HL-60 (cell line): ENCODE results near the gene PCTP.

Source experiments
- DNase-seq, 2 experiments: peaks; one replicate each; pipeline ENCODE4 v3.0.0-alpha.2; 2010 to 2020; ENCODE audit warnings: low read depth in 1 of 2, low spot score in 1 of 2
- H3K27ac ChIP-seq: fragments of 250-450 bp; sonication (Bioruptor Pico); replicated peaks from 2 replicates; pipeline ENCODE4 v1.5.1; 2020; ENCODE audit warnings: mild to moderate bottlenecking, moderate library complexity
- H3K27me3 ChIP-seq: fragments of 250-450 bp; sonication (Bioruptor Pico); 2 replicates; pipeline ENCODE4 v1.5.1; 2021; ENCODE audit warnings: mild to moderate bottlenecking, moderate library complexity; ENCODE audit not compliant: insufficient read depth, poor library complexity, severe bottlenecking
- H3K4me3 ChIP-seq: replicated peaks from 2 replicates; pipeline ENCODE4 v1.5.1; 2011; ENCODE audit warnings: mild to moderate bottlenecking, control low read depth, low read length; ENCODE audit not compliant: insufficient read depth
- GABPA ChIP-seq: IDR thresholded peaks from 2 replicates; pipeline ENCODE4 v1.6.1; 2012; ENCODE audit warnings: low read depth
- POLR2AphosphoS5 ChIP-seq: IDR thresholded peaks from 2 replicates; pipeline ENCODE4 v1.6.1; 2012; ENCODE audit warnings: low read depth
- REST ChIP-seq: IDR thresholded peaks from 2 replicates; pipeline ENCODE4 v1.6.1; 2012; ENCODE audit warnings: low read depth; ENCODE audit not compliant: insufficient replicate concordance
- SPI1 ChIP-seq: IDR thresholded peaks from 2 replicates; pipeline ENCODE4 v1.6.1; 2012; ENCODE audit warnings: low read depth, mild to moderate bottlenecking, borderline replicate concordance
- TF ChIP-seq, protein P1 (sequence below): IDR thresholded peaks from one replicate; pipeline ENCODE4 v1.5.1; 2011; ENCODE audit warnings: low read length, control low read depth, inconsistent platforms; ENCODE audit not compliant: insufficient read depth

Gene PCTP

GRCh38 chr17:55747209-55747608 is 3.6 kb upstream of the PCTP start:
- H3K27me3 ChIP-seq: no peaks in the 10 kb centered on the region
- DNase-seq: no peak
- no peak for TF ChIP-seq GABPA
- TF ChIP-seq SPI1: no peak
- TF ChIP-seq REST: no peak
- TF ChIP-seq, protein P1, sequence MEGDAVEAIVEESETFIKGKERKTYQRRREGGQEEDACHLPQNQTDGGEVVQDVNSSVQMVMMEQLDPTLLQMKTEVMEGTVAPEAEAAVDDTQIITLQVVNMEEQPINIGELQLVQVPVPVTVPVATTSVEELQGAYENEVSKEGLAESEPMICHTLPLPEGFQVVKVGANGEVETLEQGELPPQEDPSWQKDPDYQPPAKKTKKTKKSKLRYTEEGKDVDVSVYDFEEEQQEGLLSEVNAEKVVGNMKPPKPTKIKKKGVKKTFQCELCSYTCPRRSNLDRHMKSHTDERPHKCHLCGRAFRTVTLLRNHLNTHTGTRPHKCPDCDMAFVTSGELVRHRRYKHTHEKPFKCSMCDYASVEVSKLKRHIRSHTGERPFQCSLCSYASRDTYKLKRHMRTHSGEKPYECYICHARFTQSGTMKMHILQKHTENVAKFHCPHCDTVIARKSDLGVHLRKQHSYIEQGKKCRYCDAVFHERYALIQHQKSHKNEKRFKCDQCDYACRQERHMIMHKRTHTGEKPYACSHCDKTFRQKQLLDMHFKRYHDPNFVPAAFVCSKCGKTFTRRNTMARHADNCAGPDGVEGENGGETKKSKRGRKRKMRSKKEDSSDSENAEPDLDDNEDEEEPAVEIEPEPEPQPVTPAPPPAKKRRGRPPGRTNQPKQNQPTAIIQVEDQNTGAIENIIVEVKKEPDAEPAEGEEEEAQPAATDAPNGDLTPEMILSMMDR: no peak
- no peak for TF ChIP-seq POLR2AphosphoS5
- no peak overlapping the region for H3K4me3 ChIP-seq
- H3K27ac ChIP-seq: no peak overlapping the region

GRCh38 chr17:55748841-55749240 is 2.0 kb upstream of the PCTP start:
- TF ChIP-seq SPI1 (no peak), REST (no peak), GABPA (no peak)
- TF ChIP-seq, protein P1: no peak
- H3K27ac ChIP-seq: no peak overlapping the region
- no peak for DNase-seq
- H3K4me3 ChIP-seq: no peak overlapping the region
- H3K27me3 ChIP-seq: no peaks in the 10 kb centered on the region

GRCh38 chr17:55749985-55750384 is 866 bp upstream of the PCTP start:
- no peak overlapping the region for H3K27ac ChIP-seq
- no peak for DNase-seq
- no peaks in the 10 kb centered on the region for H3K27me3 ChIP-seq
- TF ChIP-seq SPI1 (no peak), GABPA (no peak), REST (no peak), POLR2AphosphoS5 (no peak)
- TF ChIP-seq, protein P1: no peak
- no peak overlapping the region for H3K4me3 ChIP-seq
